WERI-Rb-1 (cell line): ENCODE measurements around the gene FAM53C.

ENCODE experiments used
- DNase-seq: peaks from one replicate; pipeline ENCODE4 v3.0.0-alpha.2; 2020
- H3K27ac ChIP-seq: fragments of 250-450 bp; sonication (Bioruptor Pico); 2 replicates; pipeline ENCODE4 v1.5.1; 2020; ENCODE audit warnings: mild to moderate bottlenecking, moderate library complexity
- H3K27me3 ChIP-seq: fragments of 250-450 bp; sonication (Bioruptor Pico); 2 replicates; pipeline ENCODE4 v1.5.1; 2021; ENCODE audit warnings: mild to moderate bottlenecking, low read depth, moderate library complexity; ENCODE audit not compliant: insufficient read depth, severe bottlenecking
- H3K36me3 ChIP-seq: fragments of 250-450 bp; sonication (Bioruptor Pico); 2 replicates; pipeline ENCODE4 v1.5.1; 2020; ENCODE audit warnings: mild to moderate bottlenecking, moderate library complexity
- H3K4me3 ChIP-seq: 2 replicates; pipeline ENCODE4 v1.5.1; 2011; ENCODE audit warnings: low read depth, mild to moderate bottlenecking, control low read depth, low read length
- H3K9me3 ChIP-seq: fragments of 250-450 bp; sonication (Bioruptor Pico); 2 replicates; pipeline ENCODE4 v1.5.1; 2021; ENCODE audit warnings: mild to moderate bottlenecking, moderate library complexity; ENCODE audit not compliant: severe bottlenecking
- CTCF ChIP-seq: IDR thresholded peaks from 2 replicates; pipeline ENCODE4 v1.5.1; 2011; ENCODE audit warnings: low read depth, mild to moderate bottlenecking, control low read depth, inconsistent platforms, low read length

FAM53C gene

GRCh38 chr5:138351517-138351916 lies 13.5 kb downstream of the FAM53C start:
- no peak overlapping the region for H3K4me3 ChIP-seq
- no peak overlapping the region for H3K27ac ChIP-seq
- peaks cover 4% of the 10 kb centered on the region for H3K9me3 ChIP-seq
- H3K27me3 ChIP-seq = no peaks in the 10 kb centered on the region
- TF ChIP-seq CTCF = no peak
- H3K36me3 ChIP-seq = peaks cover 25% of the 10 kb centered on the region
- DNase-seq = no peak

GRCh38 chr5:138352071-138352721 lies 14.1 kb downstream of the FAM53C start, which contains the start of gene KDM3B:
Gene KDM3B (plus strand): TSS chr5:138352685. CDS start chr5:138352796, 111 bp downstream.
- H3K36me3 ChIP-seq = peaks cover 18% of the 10 kb centered on the region
- H3K27me3 ChIP-seq = no peaks in the 10 kb centered on the region
- TF ChIP-seq CTCF = peak; percentile 97
- DNase-seq = peak; percentile 84
- peak within 1 kb of the TSS; percentile 87 for H3K27ac ChIP-seq
- peak within 1 kb of the TSS; percentile 98 for H3K4me3 ChIP-seq
- H3K9me3 ChIP-seq = peaks cover 4% of the 10 kb centered on the region

- TF ChIP-seq CTCF = peak; percentile 42
- Histone ChIP-seq H3K36me3 (peaks cover 11% of the 10 kb centered on the region), H3K4me3 (peak overlapping the region; percentile 98), H3K9me3 (peaks cover 4% of the 10 kb centered on the region), H3K27me3 (no peaks in the 10 kb centered on the region), H3K27ac (peak overlapping the region; percentile 87)
- peak; percentile 56 for DNase-seq
These were observed 14.9 kb downstream of the FAM53C start for GRCh38 chr5:138352722-138353559.

GRCh38 chr5:138353560-138354080 lies 15.6 kb downstream of the FAM53C start:
- TF ChIP-seq CTCF = no peak
- H3K27me3 ChIP-seq = no peaks in the 10 kb centered on the region
- peaks cover 4% of the 10 kb centered on the region for H3K9me3 ChIP-seq
- H3K4me3 ChIP-seq = peak overlapping the region; percentile 98
- peaks cover 4% of the 10 kb centered on the region for H3K36me3 ChIP-seq
- no peak for DNase-seq
- H3K27ac ChIP-seq = peak overlapping the region; percentile 87

GRCh38 chr5:138354387-138354786 lies 16.3 kb downstream of the FAM53C start:
- Histone ChIP-seq H3K4me3 (peak overlapping the region; percentile 98), H3K36me3 (peaks cover 3% of the 10 kb centered on the region), H3K27me3 (no peaks in the 10 kb centered on the region), H3K27ac (no peak overlapping the region), H3K9me3 (peaks cover 4% of the 10 kb centered on the region)
- no peak for DNase-seq
- TF ChIP-seq CTCF = no peak
